ENCODE data around the gene FCHSD2. TPM values are rescaled to one million over a fixed set of nuclear protein-coding genes. Genes with fewer than 3 reads are reported as not detected.

FCHSD2 gene
- total and polyA plus RNA-seq, 2 donors from 2014 or later = 8.0 to 58.7 TPM

DNA sequence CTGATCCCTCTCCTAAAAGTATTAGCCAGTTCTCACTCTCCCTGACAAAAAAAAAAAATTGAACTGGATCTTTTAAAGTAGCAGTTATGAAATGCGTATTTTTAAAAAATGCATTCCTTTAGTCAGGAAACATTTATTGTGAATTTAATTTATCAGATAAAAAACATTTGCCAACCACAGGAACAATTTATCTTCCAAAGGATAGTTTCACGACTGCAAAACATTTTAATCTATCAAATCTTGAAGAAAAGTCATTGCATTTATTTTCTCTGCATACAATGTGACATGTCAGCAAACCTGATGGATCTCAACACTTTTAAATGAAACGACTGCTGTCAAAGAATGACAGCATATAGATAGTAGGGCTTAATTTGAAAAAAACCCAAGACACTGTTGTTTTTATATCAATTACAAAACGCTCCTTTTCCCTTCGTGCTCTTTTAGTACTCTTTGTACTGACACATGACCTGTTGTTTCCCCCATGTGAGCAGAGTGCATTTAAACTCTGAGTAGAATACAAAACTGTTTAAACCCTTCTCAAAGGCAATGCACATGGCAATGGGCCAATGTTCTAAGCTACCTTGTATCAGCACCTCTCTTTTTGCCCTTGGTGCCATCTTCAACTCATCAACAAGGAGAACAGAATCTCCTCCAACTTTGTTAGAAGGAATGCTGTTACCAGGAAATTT lies 220.9 kb downstream of the FCHSD2 start:
- intact Hi-C loops (cut with DNase I) = no loop called here
- no peak overlapping the region for H3K27ac ChIP-seq (ENCODE audit: low read depth in 2 of 2, low read length in 2 of 2)
- no peaks in the 10 kb centered on the region for H3K9me3 ChIP-seq (ENCODE audit: control insufficient read depth in 2 of 3, insufficient read depth in 1 of 3, low read length in 3 of 3)
- H3K27me3 ChIP-seq (ENCODE audit: control insufficient read depth, insufficient read depth, low read length) = no peaks in the 10 kb centered on the region
- H3K4me1 ChIP-seq (ENCODE audit: control insufficient read depth in 2 of 3, insufficient read depth in 2 of 3, low read depth in 1 of 3, low read length in 3 of 3) = peaks cover 0 to 13% (median 6%) of the 10 kb centered on the region in 3 donors
- H3K36me3 ChIP-seq (ENCODE audit: control insufficient read depth in 2 of 3, insufficient read depth in 3 of 3, low read length in 3 of 3) = no peaks in the 10 kb centered on the region
- TF ChIP-seq, protein P1, sequence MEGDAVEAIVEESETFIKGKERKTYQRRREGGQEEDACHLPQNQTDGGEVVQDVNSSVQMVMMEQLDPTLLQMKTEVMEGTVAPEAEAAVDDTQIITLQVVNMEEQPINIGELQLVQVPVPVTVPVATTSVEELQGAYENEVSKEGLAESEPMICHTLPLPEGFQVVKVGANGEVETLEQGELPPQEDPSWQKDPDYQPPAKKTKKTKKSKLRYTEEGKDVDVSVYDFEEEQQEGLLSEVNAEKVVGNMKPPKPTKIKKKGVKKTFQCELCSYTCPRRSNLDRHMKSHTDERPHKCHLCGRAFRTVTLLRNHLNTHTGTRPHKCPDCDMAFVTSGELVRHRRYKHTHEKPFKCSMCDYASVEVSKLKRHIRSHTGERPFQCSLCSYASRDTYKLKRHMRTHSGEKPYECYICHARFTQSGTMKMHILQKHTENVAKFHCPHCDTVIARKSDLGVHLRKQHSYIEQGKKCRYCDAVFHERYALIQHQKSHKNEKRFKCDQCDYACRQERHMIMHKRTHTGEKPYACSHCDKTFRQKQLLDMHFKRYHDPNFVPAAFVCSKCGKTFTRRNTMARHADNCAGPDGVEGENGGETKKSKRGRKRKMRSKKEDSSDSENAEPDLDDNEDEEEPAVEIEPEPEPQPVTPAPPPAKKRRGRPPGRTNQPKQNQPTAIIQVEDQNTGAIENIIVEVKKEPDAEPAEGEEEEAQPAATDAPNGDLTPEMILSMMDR (IDR thresholded peaks at IDR 0.05; ENCODE audit: borderline replicate concordance, extremely low read depth, insufficient read depth) = no peak
- no peak overlapping the region for H3K9ac ChIP-seq (ENCODE audit: low read length in 3 of 3)
- FAIRE-seq = no peak
- no peak overlapping the region for H3K4me3 ChIP-seq (ENCODE audit: low read length in 3 of 3)
- DNase-seq = peak in 1 of 5 donors; percentile 16

DNA sequence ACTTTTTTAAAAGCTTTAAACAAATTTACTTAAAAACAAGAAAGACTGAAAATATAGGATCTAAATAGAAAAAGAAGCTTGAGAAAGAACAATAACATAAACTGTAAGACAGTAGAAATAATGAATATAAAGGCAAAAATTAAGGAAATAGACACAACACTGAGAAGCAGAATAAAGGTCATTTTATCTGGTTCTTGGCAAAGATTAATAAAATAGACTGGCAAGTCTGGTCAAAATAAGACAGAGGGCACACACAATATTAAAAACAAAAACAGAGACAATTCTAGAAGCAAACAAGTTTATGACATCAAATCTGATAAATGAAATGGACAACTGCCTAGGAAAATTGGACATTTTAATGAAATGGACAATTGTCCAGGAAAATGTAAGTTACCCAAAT lies 222.1 kb downstream of the FCHSD2 start:
- no peaks in the 10 kb centered on the region for H3K9me3 ChIP-seq (ENCODE audit: control insufficient read depth in 2 of 3, insufficient read depth in 1 of 3, low read length in 3 of 3)
- H3K4me3 ChIP-seq (ENCODE audit: low read length in 3 of 3) = no peak overlapping the region
- no peaks in the 10 kb centered on the region for H3K36me3 ChIP-seq (ENCODE audit: control insufficient read depth in 2 of 3, insufficient read depth in 3 of 3, low read length in 3 of 3)
- TF ChIP-seq, protein P1 (IDR thresholded peaks at IDR 0.05; ENCODE audit: borderline replicate concordance, extremely low read depth, insufficient read depth) = no peak
- H3K9ac ChIP-seq (ENCODE audit: low read length in 3 of 3) = no peak overlapping the region
- no peaks in the 10 kb centered on the region for H3K27me3 ChIP-seq (ENCODE audit: control insufficient read depth, insufficient read depth, low read length)
- DNase-seq = no peak
- H3K4me1 ChIP-seq (ENCODE audit: control insufficient read depth in 2 of 3, insufficient read depth in 2 of 3, low read depth in 1 of 3, low read length in 3 of 3) = peaks cover 0 to 13% (median 6%) of the 10 kb centered on the region in 3 donors
- H3K27ac ChIP-seq (ENCODE audit: low read depth in 2 of 2, low read length in 2 of 2) = no peak overlapping the region
- FAIRE-seq = no peak
- intact Hi-C loops (cut with DNase I) = no loop called here

DNA sequence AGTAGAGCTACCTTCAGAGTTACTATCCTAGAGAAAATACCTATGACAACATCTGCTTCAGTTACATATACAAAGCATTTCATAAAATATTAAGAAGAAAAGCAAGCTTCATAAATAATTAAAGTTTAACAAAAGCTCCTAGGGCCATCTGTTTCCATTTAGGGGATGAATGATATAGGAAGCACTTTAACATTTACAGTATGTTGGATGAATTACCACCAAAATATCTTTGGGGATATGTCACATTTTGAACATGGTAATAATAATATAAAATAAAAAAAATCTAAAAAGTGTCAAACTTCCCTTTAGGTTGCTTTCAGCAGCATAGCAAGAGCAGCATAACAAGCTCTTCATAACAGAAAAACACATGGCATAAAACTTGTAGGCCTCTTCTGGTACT lies 223.3 kb downstream of the FCHSD2 start:
- FAIRE-seq = no peak
- DNase-seq = no peak
- no peak overlapping the region for H3K9ac ChIP-seq (ENCODE audit: low read length in 3 of 3)
- peaks cover 0 to 13% (median 6%) of the 10 kb centered on the region in 3 donors for H3K4me1 ChIP-seq (ENCODE audit: control insufficient read depth in 2 of 3, insufficient read depth in 2 of 3, low read depth in 1 of 3, low read length in 3 of 3)
- H3K27me3 ChIP-seq (ENCODE audit: control insufficient read depth, insufficient read depth, low read length) = no peaks in the 10 kb centered on the region
- no peaks in the 10 kb centered on the region for H3K36me3 ChIP-seq (ENCODE audit: control insufficient read depth in 2 of 3, insufficient read depth in 3 of 3, low read length in 3 of 3)
- TF ChIP-seq, protein P1 (IDR thresholded peaks at IDR 0.05; ENCODE audit: borderline replicate concordance, extremely low read depth, insufficient read depth) = no peak
- no peak overlapping the region for H3K4me3 ChIP-seq (ENCODE audit: low read length in 3 of 3)
- intact Hi-C loops (cut with DNase I) = no loop called here
- H3K27ac ChIP-seq (ENCODE audit: low read depth in 2 of 2, low read length in 2 of 2) = no peak overlapping the region
- no peaks in the 10 kb centered on the region for H3K9me3 ChIP-seq (ENCODE audit: control insufficient read depth in 2 of 3, insufficient read depth in 1 of 3, low read length in 3 of 3)

All from kidney (tissue), 14 donors.